GM10266 (cell line): Measurements from ENCODE around the gene DAAM2.

Experiments used
- DNase-seq: peaks from one replicate; pipeline ENCODE4 v3.0.0; 2012; ENCODE audit errors: extremely low spot score
- TF ChIP-seq, protein P1 (sequence below): IDR thresholded peaks from 2 replicates; pipeline ENCODE4 v1.5.1; 2012; ENCODE audit warnings: mild to moderate bottlenecking, low read depth; ENCODE audit not compliant: control insufficient read depth, insufficient read depth; ENCODE audit errors: missing control alignments

Gene DAAM2

DNA sequence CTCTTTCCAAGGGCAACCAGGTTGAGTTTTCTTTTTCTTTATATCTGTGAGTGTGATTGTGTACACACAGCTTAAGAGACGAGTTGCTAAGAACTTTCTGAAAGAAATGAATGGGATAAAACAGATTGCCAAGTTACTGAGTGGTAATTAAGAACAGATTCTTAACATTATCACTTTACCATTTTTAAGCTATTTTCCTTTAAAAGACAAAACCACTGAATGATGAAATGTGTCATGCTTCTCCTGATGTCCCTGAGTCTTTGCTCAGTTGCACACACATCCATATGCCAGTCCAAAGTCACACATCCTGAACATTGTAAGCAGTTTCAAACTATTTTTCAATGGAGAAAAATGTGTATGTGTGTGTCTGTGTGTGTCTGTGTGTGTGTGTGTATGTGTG, 5.5 kb upstream of the DAAM2 start:
- DNase-seq: no peak
- TF ChIP-seq, protein P1, sequence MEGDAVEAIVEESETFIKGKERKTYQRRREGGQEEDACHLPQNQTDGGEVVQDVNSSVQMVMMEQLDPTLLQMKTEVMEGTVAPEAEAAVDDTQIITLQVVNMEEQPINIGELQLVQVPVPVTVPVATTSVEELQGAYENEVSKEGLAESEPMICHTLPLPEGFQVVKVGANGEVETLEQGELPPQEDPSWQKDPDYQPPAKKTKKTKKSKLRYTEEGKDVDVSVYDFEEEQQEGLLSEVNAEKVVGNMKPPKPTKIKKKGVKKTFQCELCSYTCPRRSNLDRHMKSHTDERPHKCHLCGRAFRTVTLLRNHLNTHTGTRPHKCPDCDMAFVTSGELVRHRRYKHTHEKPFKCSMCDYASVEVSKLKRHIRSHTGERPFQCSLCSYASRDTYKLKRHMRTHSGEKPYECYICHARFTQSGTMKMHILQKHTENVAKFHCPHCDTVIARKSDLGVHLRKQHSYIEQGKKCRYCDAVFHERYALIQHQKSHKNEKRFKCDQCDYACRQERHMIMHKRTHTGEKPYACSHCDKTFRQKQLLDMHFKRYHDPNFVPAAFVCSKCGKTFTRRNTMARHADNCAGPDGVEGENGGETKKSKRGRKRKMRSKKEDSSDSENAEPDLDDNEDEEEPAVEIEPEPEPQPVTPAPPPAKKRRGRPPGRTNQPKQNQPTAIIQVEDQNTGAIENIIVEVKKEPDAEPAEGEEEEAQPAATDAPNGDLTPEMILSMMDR: no peak

DNA sequence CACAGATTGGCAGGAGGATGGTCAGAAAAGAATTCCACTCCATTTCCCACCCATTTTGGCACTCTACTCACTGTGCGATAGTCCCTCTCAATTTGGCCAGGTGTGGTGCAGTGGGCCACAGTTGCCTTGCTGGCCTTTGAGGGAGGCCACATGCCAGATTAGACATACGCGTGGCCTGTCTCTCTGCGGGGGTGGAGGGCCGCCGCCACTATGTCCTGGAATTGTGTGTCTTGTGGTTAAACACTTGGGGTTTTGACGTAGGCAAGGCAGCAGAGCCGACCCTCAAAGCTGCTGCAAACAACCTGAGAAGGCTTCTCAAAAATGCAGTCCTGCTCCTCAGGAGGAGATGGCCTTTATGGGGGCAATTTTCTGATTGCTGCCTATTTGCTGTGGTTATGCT, 4.9 kb upstream of the DAAM2 start:
- no peak for DNase-seq
- TF ChIP-seq, protein P1: no peak

DNA sequence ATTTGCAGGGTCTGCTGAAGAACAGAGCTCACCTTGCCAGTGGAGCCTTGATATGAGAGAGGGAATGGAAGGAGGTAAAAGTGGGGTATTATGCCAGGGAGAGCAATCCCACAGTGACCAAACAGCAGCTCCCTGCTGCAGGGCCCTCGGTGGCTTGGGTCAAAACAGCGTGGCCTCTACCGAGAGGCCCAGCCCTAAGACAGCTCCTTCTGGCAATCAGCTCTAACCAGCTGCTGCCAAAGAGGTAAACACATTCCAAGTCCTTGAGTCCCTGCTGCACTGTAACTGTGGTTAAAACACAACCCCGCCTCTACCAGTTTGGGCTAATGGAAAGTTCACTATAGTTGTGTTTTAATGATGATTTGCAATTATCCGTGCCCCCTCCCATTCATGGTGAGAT, 1.4 kb upstream of the DAAM2 start:
- DNase-seq: no peak

DNA sequence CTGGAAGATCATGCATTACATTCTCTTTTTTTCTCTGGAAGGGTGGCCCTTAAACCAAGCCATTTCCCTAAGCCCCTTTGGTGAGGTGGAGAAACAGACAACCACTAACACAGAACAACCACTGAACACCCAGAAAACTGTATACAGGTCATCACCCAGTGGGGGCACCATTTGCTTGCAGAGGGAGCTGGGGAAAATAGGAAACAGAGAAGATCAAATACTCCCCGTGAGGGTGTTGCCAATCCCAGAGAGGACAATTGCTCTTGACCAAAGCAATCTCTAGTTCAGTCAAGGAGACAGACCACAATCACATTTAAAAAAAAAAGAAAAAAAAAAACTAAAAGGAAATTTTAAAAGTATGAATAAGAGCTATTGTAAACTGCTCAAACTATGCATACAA, 865 bp upstream of the DAAM2 start:
- DNase-seq: no peak

More for the DNA sequence above, 1.4 kb upstream of the DAAM2 start:
- TF ChIP-seq, protein P1: no peak

DNA sequence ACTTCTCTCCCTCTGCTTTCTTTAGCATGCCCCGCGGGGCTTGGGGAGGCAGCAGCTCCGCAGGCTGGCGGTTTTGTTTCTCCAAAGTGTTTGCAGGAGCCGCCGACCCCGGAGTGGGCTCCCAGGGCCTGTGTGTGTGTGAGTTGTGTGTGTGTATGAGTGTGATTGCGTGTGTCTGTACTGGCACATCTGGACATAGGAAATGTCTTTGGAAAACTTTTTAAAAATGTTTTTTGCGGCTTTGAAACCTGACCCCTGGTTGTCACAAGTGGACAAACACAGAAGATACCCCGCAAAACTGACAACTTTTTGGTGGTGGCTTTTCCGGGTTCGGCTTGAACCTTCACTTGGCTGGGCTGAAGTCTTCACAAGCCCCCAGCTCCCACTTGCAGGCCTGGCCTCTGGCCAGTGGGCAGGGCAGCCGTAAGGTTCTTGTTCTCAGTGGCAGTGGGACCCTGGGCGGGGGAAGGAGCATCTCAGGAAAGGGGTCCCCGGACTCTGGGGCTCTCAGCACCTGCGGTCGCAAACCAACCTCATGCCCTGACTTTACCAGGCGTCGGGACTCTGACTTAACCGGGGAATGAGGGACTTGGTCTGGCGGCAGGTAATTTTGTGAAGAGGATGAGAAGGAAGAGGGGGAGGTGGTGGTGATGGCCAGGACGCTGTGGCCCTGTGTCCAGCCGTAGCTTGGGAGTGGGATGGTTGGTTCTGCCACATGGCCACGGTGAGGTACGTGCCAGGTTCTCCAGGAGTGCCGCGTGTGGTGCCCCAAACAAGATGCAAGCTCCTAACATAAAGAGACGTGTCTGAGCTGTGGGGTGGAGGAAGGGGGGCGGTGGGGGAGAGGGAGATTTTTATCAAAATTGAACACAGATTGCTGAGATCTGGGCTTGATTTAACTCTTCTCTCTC, 619 bp downstream of the DAAM2 start:
- TF ChIP-seq, protein P1: no peak
- no peak for DNase-seq

More for the DNA sequence above, 865 bp upstream of the DAAM2 start:
- TF ChIP-seq, protein P1: peak; percentile 35

DNA sequence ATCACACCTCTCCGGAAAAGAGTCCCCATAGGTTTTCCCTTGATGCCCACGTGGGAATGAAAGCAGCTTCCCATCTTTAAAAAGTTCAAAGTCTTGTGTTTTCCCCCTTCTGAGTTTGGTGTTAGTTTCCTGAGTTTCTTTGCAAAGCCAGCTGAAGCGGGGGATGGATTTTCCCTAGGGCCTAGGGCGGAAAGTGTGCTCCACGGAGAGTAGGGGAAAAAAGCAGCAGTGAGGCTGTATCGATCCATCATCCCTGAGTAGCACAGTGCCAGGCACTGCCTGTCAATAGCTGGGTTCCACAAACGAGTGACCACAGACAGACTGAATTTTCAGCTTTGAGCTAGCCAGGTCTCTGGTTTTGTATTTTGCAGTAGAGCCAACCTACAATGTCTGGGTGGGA, 1.3 kb downstream of the DAAM2 start:
- DNase-seq: no peak
- TF ChIP-seq, protein P1: no peak

DNA sequence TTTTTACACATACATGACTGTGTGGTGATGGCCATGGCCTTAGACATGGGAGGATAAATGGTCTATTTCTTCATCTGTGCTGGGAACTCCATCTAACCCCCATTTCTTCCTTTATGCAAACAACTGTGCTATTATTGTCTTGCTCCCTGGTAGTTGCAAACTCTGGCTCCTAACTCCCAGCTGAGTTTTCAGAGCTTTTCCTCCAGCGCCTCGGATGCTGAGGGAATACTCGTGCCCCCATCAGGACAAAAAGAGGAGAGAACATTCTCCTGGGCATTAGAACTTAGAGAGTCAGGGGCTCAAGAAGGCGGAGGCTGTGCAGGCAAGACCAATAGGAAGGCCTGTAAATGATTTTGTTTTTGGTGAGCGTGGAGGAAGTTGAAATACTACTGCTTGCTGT, 2.1 kb downstream of the DAAM2 start:
- no peak for DNase-seq
- TF ChIP-seq, protein P1: no peak
